Astrocyte of the hippocampus (primary cell): ENCODE measurements around the gene VPS33A.

ENCODE experiments used
- DNase-seq: peaks from one replicate; pipeline ENCODE4 v3.0.0; 2011; ENCODE audit warnings: low read depth, low spot score

VPS33A gene

GRCh38 chr12:122250536-122250935 is 15.8 kb downstream of the VPS33A start:
- DNase-seq: no peak

- no peak for DNase-seq
Observed at GRCh38 chr12:122250047-122250446, 16.2 kb downstream of the VPS33A start.

DNA sequence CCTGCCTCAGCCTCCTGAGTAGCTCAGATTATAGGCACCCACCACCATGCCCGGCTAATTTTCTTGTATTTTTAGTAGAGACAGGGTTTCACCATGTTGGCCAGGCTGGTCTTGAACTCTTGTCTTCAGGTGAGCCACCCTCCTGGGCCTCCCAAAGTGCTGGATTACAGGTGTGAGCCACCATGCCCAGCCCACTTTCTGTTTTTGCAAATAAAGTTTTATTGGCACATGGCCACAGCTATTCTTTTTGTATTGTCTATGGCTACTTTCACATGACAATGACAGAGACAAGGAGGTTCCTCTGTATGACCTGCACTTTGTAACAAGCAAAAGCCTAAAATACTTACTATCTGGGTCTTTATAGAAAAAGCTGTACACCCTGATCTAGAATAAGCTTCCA is 20.7 kb downstream of the VPS33A start:
- DNase-seq: no peak

GRCh38 chr12:122244565-122245371 is 21.5 kb downstream of the VPS33A start:
- no peak for DNase-seq

DNA sequence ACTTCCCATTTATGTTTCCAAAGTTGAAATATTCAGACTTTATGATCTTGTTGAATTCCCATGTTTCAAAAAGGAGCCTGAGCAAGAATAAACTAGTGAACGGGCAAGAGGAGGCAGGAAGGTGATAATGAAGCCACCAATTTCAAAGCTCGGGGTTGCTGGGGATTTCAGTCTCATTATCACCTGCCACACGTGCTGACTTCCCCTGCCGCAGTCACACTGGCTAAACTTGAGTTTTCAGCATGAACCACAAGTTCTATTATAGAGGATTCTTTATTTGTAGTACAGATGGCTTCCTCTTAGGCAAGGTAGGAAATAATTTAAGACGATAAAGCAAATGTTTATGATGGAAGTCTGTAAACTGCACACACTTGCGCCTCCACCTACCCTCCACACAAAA is 22.3 kb downstream of the VPS33A start:
- DNase-seq: no peak

GRCh38 chr12:122238861-122239260 is 27.4 kb downstream of the VPS33A start:
- no peak for DNase-seq

DNA sequence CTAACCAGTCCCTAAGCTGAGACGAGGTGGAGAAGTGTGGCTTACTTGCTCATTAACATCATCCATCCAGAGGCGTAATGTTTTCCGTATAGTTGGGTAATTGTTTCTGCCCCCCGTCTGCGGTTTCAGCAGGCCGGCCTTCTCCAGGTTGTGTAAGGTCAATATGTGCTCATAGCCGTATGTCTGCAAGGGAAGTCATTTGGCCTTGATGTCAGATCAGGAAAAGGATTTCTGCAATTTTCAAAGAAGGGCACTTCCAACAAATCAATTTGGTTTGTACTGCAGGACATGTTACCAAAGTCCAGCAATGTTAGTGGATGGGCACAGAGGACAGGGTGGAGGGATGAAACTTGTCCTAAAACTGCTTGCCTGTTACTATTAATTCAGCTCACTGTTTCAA is 30.6 kb downstream of the VPS33A start:
- DNase-seq: no peak

DNA sequence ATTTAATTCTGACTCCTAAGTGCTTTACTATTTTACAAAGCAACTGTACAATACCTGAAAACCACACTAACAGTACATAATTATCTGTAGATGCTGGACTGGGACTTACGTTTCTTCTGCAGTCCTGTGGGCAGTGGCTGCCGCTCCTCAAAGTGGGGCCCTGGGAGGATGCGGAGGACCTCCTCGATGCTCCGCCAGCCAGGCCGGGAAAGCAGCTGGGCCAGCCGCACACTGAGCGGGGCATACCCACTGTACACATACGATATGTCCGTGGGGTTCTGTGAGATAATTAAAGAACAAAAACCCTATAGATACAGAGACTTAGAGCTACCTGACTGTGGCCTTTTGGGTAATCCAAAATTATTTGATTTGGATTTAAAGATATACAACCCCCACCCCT is 33.6 kb downstream of the VPS33A start:
- no peak for DNase-seq

GRCh38 chr12:122230798-122231197 is 35.5 kb downstream of the VPS33A start:
- DNase-seq: no peak

DNA sequence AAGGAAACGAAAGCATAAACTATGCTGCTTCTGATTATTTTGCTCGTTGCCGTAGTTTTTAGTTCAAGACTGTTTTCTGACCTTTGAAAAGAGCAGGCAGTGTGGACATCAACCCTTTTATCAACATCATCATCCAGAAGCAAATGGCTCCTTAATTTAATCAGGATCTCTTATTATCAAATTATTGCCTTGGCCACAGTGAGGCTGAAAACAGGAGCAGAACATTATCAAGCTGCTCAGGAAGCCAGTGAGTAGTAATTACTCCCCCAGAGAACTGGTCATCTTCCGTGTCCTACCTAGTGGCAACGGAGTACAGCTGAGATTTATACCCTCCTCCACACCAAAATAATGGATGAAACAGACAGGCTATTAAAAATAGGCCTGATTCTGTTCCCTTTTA is 38.2 kb downstream of the VPS33A start:
- DNase-seq: no peak

- DNase-seq: no peak
Observed at GRCh38 chr12:122227341-122227740, 39.0 kb downstream of the VPS33A start.

- no peak for DNase-seq
Observed at GRCh38 chr12:122226366-122227125, 39.7 kb downstream of the VPS33A start.

- peak; percentile 100 for DNase-seq
Observed at GRCh38 chr12:122225683-122226365, 40.5 kb downstream of the VPS33A start, which contains the start of gene DIABLO. DIABLO (minus strand) TSS chr12:122226052; CDS start chr12:122226014, 38 bp downstream.

- DNase-seq: no peak
Observed at GRCh38 chr12:122216445-122216844, 49.8 kb downstream of the VPS33A start.

DNA sequence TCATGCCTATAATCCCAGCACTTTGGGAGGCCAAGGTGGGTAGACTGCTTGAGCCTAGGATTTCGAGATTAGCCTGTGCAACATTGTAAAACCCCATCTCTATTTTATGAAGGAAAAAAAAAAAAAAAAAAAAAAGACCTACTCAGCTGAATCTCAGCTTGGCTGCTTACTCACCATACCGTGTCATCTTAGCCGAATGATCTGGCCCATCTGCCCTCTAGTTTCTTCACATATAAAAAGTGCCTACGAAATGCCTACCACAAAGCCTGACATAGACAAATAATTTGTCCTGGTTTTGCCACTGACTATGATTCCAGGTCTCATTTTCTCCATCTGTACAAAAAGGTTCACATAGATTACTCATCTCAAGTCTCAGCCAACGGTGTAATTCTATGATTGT is 50.5 kb downstream of the VPS33A start:
- no peak for DNase-seq

GRCh38 chr12:122208073-122208820 is 58.0 kb downstream of the VPS33A start:
- no peak for DNase-seq

GRCh38 chr12:122207391-122207790 is 58.9 kb downstream of the VPS33A start:
- DNase-seq: peak; percentile 27

DNA sequence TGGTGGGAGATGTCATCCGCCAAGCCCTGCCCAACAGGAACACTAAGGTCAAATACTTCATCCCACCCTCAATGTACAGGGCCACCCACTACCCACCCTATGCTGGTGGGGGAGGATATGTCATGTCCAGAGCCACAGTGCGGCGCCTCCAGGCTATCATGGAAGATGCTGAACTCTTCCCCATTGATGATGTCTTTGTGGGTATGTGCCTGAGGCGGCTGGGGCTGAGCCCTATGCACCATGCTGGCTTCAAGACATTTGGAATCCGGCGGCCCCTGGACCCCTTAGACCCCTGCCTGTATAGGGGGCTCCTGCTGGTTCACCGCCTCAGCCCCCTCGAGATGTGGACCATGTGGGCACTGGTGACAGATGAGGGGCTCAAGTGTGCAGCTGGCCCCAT is 59.3 kb downstream of the VPS33A start:
- no peak for DNase-seq

DNA sequence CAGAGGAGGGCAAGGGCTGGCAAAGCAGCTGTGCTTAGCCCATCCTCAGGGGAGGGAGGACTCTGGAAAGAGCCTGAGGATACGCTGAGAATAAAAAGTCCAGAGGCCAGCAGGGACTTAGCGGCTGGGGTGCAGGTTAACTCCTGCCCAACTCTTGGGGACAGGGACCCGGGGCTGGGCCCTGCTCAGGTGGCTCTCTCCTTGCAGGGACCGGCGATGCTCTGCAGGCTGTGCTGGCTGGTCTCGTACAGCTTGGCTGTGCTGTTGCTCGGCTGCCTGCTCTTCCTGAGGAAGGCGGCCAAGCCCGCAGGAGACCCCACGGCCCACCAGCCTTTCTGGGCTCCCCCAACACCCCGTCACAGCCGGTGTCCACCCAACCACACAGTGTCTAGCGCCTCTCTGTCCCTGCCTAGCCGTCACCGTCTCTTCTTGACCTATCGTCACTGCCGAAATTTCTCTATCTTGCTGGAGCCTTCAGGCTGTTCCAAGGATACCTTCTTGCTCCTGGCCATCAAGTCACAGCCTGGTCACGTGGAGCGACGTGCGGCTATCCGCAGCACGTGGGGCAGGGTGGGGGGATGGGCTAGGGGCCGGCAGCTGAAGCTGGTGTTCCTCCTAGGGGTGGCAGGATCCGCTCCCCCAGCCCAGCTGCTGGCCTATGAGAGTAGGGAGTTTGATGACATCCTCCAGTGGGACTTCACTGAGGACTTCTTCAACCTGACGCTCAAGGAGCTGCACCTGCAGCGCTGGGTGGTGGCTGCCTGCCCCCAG is 60.0 kb downstream of the VPS33A start:
- no peak for DNase-seq

GRCh38 chr12:122205053-122205925 is 61.0 kb downstream of the VPS33A start:
- DNase-seq: no peak
